NCI-H774 (cell line): ENCODE data around the gene SPINT2.

Source experiments
- DNase-seq: peaks from one replicate; lab custom pipeline; 2025; lab: John Stamatoyannopoulos, UW

SPINT2 gene

GRCh38 chr19:38267761-38268483, 3.5 kb downstream of the SPINT2 start:
- no peak for DNase-seq

GRCh38 chr19:38268539-38268938, 4.2 kb downstream of the SPINT2 start:
- DNase-seq = no peak

GRCh38 chr19:38270587-38271167, 6.3 kb downstream of the SPINT2 start:
- DNase-seq = no peak

- DNase-seq = no peak
These were observed 9.1 kb downstream of the SPINT2 start for GRCh38 chr19:38273499-38273898.

GRCh38 chr19:38274739-38275138, 10.4 kb downstream of the SPINT2 start:
- DNase-seq = no peak

- no peak for DNase-seq
These were observed 12.7 kb downstream of the SPINT2 start for GRCh38 chr19:38276942-38277517.

- no peak for DNase-seq
These were observed 13.2 kb downstream of the SPINT2 start for GRCh38 chr19:38277549-38277948.

- DNase-seq = no peak
These were observed 13.8 kb downstream of the SPINT2 start for GRCh38 chr19:38277969-38278680.

- DNase-seq = no peak
These were observed 14.4 kb downstream of the SPINT2 start for GRCh38 chr19:38278751-38279150.

- no peak for DNase-seq
These were observed 15.9 kb downstream of the SPINT2 start for GRCh38 chr19:38280030-38280921.

- no peak for DNase-seq
These were observed 17.6 kb downstream of the SPINT2 start for GRCh38 chr19:38281811-38282566.

GRCh38 chr19:38283271-38283670, 18.9 kb downstream of the SPINT2 start:
- DNase-seq = no peak

- no peak for DNase-seq
These were observed 20.0 kb downstream of the SPINT2 start for GRCh38 chr19:38284422-38284821.

- DNase-seq = no peak
These were observed 21.2 kb downstream of the SPINT2 start for GRCh38 chr19:38285567-38285966.

- no peak for DNase-seq
These were observed 23.2 kb downstream of the SPINT2 start for GRCh38 chr19:38287604-38288003.

- no peak for DNase-seq
These were observed 23.9 kb downstream of the SPINT2 start for GRCh38 chr19:38288123-38288855.

- no peak for DNase-seq
These were observed 25.6 kb downstream of the SPINT2 start for GRCh38 chr19:38289955-38290354.

GRCh38 chr19:38290631-38291147, 26.3 kb downstream of the SPINT2 start:
- no peak for DNase-seq

GRCh38 chr19:38291855-38292254, 27.5 kb downstream of the SPINT2 start:
- DNase-seq = no peak

GRCh38 chr19:38293281-38293680, 28.9 kb downstream of the SPINT2 start:
- DNase-seq = no peak
